Stimulated activated CD4-positive, alpha-beta T cell treated with anti-CD3 and anti-CD28 coated beads, TNF-alpha, amount 100 ng/mL, for 24 hours (primary cell): ENCODE data around the gene AP5S1.
"Not testable (repeated sequence)": the region's sequence is repeated elsewhere in the genome, so short reads cannot be mapped to it uniquely, and the experiment has no call there.

Source experiments
- DNase-seq, 3 experiments: peaks; one replicate each; pipeline ENCODE4 v3.0.0-alpha.2; 2020; ENCODE audit warnings: low read depth in 3 of 3

The AP5S1 gene

GRCh38 chr20:3820048-3820900, at the start of gene AP5S1:
TSS of gene AP5S1 (plus strand) at chr20:3820547. CDS start at chr20:3822118, 1,571 bp downstream.
- peak; percentile 80 to 90 (median 87) for DNase-seq

DNA sequence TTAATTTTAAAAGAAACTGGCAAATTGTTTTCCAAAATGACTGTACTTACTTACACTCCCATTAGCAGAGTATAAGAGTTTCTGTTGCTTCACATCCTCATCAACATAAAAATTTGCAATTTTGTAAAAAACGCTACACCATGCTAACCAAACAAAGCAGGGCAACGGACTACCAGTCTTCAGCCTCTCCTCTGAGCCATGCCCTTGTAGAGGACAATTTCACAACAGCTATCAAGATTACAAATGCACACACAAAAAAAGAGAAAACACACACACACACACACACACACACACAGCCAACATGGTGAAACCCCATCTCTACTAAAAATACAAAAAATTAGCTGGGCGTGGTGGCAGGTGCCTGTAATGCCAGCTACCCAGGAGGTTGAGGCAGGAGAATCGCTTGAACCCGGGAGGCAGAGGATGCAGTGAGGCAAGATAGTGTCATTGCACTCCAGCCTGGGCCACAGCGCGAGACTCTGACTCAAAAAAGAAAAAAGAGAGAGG, 48.7 kb upstream of the AP5S1 start:
- no peak for DNase-seq

DNA sequence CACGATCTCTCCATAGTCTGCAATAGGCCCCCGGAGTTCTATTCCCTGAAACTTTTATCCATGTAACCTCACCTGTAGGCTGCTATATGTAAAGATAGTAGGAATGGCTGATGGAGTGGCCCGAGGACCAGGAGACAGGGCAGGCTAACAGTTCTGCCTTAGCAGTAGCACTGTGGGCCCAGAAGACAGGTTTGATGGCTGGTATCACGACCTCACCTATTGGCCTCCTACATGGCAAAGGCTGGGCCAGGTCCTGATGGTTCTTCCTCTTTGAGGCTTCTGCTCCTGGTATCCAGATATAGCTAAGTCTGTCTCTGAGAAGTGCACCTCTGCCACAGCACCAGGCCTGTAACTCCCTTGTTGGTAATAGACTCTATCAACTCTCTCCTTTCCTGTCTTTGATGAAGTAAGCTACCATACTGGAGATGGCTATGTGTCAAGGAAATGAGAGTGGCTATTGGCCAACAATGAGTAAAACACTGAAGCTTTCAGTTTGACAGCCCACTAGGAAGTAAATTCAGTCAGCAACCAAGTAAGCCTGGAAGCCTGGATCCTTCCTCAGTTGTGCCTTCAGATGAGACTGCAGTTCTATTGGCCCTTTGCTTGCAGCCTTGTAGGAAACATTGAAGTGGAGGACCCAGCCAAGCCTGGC, 44.8 kb upstream of the AP5S1 start:
- no peak for DNase-seq

DNA sequence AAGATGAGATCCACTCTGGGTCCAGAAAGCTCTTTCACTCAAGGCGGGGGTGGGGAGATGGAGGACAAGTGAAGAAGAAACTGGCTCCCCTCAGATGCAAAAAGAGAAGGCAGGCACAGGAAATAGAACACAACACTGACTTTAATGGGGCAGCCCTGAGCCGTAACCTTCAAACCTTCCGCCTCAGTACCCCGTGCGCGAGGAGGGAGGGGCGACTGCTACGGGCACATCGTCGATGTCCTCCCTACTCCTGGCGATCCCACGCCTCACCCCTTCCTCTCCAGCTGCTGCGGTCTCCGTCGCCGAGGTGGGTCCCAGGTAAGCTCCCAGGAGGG, 43.0 kb upstream of the AP5S1 start:
- DNase-seq, result no peak

GRCh38 chr20:3777716-3778629, 42.4 kb upstream of the AP5S1 start:
- peak in 1 of 3 experiments; percentile 57 for DNase-seq

GRCh38 chr20:3778976-3779375, 41.4 kb upstream of the AP5S1 start:
- DNase-seq, result no peak

GRCh38 chr20:3781153-3781910, 39.0 kb upstream of the AP5S1 start, which contains the start of gene SPEF1:
TSS of gene SPEF1 (minus strand) at chr20:3781448. CDS start at chr20:3781287, 161 bp downstream.
- DNase-seq, result peak in 1 of 3 experiments; percentile 44

DNA sequence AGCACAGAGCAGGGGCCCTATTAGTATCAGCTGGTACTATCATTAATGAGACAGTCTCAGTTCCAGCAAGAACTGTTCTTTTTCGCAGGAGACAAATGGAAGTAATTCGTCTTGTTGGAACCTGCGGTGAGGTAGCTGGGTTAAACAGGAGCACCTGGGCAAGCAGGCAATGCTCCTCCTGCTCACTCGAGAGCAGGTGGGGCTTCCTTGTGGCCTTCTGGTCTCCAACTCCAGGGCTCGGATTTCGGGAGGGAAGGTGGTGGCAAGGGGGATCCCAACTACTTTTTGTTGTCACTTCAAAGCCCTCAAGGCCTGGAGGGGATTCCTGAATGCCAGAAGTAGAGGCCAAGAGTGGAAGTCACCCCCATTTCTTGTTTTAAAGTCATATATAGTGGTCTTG, 37.8 kb upstream of the AP5S1 start:
- no peak for DNase-seq

DNA sequence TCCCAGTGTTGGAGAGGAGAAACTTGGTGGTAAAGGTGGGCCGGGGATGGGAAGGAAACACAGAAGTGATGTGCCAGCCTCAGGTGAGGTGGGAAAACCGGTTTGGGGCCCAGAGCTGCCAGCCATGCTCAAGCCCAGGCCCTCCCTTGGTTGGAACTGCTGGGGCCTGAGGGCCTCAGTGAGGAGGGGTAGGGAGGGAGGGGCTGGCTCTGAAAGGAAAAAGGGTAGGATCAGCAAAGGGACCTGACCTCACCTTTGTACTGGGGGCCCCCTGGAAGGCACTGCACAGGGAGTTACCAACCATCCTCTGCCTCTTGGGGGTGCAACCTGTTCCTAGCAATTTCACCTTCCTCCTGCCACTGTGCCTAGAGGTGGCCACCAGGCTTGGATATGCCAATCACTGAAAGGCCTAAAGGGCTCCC, 37.3 kb upstream of the AP5S1 start:
- DNase-seq, result no peak

GRCh38 chr20:3783511-3784195, 36.7 kb upstream of the AP5S1 start:
- no peak for DNase-seq

- no peak for DNase-seq
Measured at GRCh38 chr20:3784216-3784853, 36.0 kb upstream of the AP5S1 start.

DNA sequence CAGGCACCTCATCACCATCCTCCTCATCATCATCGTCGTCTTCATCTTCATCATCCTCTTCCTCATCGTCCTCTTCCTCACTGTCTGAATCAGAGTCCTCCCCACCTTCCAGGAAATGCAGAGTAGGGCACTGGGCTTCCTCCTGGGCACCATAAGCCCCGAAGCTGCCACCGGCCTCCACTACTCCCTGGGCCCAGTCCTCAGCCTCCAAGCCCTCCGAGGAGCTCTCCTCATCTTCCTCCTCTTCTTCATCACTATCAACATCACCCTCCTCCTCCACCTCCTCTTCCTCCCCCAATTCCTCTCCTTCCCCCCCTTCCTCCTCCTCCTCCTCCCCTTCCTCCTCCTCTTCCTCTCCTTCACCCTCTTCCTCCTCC, 35.5 kb upstream of the AP5S1 start:
- DNase-seq, result no peak

GRCh38 chr20:3785240-3786125, 34.9 kb upstream of the AP5S1 start:
- no peak for DNase-seq

- DNase-seq, result peak in 1 of 3 experiments; percentile 44
Measured at GRCh38 chr20:3786126-3786484, 34.2 kb upstream of the AP5S1 start.

DNA sequence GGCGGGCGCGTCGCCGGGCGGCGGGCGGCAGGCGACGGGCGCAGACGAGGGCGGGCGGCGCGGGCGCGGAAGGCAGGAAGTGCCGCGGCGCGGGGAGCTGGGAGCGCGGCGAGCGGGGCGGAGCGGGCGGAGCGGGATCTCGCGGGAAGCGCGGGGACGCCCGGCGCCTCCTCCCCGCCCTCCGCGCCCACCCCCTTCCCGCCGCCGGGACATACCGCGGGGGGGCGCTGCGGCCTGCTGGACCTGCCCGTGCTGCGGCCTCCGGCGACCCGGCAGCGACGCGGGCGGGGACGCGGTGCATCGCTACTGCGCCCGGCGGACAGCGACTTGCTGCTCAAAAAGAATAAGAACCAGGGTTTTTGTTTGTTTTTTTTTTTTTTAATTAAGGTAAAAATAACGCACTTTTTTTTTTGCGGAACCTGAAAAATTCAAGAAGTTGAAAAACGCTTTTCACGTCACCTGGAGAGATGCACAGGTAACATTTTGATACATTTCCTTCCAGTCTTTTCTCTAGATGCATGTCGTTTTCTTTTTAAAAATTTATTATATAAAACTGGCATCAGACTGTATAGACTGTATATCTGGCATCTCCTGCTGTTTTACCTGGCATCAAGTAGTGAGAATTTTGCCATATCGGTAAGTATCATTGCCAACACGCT, 33.6 kb upstream of the AP5S1 start, which contains the start of gene CENPB:
TSS of gene CENPB (minus strand) at position 76 of the 659 bp plus-strand sequence. CDS start 257 bp downstream, outside the sequence.
- DNase-seq, result peak; percentile 79 to 87 (median 84)

GRCh38 chr20:3787324-3788014, 32.9 kb upstream of the AP5S1 start:
- DNase-seq, result no peak

- DNase-seq, result no peak
Measured at GRCh38 chr20:3788685-3789155, 31.6 kb upstream of the AP5S1 start.

GRCh38 chr20:3789201-3789600, 31.1 kb upstream of the AP5S1 start:
- DNase-seq, result not testable (repeated sequence)
